Middle frontal gyrus (tissue), 1 donor: Measurements from ENCODE around the gene EXOC2.

Experiments used
- DNase-seq: peaks from one replicate; pipeline ENCODE4 v3.0.0-alpha.2; 2015; ENCODE audit warnings: low spot score; ENCODE audit errors: extremely low spot score

EXOC2 gene

GRCh38 chr6:474453-475185, 218.3 kb downstream of the EXOC2 start:
- no peak for DNase-seq

GRCh38 chr6:473768-474452, 219.0 kb downstream of the EXOC2 start:
- DNase-seq = no peak

- no peak for DNase-seq
These were observed 219.6 kb downstream of the EXOC2 start for GRCh38 chr6:473356-473755.

DNA sequence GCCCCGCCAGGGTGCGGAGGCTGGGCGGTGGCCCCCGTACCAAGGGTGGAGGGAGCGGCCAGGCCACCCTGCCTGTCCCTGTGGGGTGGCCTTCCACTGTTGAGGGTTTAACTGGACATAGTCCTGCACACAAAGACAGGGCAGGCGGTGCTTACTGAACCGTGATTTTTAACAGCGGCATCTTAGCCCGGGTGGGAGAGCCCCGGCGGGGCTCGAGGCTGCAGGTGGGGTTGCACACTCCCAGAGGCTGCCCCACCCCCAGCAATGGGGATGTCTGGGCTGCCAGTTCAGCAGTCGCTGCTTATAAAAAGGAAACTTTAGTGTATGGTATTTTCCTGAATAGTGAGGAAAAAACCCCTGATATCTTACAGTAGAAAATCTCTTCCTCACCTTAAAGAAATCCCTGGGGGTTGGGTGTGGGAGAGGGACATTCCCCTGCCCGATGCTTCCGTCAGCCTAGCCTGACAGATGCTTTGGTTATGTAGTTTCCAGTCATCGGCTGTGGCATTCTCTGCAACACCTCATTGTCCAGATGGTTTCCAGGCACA, 222.0 kb downstream of the EXOC2 start:
- DNase-seq = no peak

GRCh38 chr6:470051-470900, 222.7 kb downstream of the EXOC2 start:
- DNase-seq = no peak

DNA sequence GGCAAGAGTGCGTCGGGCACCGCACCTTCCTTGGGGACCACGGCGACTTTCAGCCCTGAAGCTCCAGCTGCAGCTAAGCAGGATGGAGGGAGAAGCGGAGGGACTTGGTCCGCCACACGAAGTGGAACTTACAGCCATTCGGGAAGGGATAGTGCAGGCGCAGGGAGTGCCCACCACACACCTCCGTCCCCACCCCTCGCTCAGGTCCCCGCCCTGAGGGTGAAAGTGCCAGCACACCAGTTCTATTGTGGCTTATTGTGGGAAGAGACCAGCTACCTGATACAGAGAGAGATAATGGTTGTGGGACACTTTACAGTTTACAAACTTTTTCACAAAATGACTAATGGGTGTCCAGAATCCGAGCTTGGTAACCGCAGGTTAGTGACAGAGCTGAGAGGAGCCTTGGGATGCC, 225.3 kb downstream of the EXOC2 start:
- DNase-seq = no peak

- no peak for DNase-seq
These were observed 225.8 kb downstream of the EXOC2 start for GRCh38 chr6:467111-467510.

DNA sequence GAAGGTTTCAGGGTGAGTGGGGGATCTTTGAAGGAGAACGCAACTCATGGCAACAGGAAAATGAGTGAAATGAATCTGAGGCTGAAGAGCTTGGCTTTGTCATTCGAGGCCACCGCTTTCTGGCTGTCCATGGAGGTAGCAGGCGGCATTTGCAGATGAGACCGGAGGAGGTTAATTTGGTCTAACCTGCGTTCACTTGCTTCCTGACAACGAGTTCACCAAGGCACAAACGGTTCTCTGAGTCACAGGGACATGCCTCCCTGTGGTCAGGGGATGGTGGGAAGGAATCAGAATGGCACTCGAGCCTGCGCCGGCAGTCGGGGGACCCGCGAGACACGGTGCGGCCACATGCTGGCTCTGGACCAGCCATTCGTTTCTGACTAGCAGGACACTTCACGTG, 226.4 kb downstream of the EXOC2 start:
- DNase-seq = no peak

DNA sequence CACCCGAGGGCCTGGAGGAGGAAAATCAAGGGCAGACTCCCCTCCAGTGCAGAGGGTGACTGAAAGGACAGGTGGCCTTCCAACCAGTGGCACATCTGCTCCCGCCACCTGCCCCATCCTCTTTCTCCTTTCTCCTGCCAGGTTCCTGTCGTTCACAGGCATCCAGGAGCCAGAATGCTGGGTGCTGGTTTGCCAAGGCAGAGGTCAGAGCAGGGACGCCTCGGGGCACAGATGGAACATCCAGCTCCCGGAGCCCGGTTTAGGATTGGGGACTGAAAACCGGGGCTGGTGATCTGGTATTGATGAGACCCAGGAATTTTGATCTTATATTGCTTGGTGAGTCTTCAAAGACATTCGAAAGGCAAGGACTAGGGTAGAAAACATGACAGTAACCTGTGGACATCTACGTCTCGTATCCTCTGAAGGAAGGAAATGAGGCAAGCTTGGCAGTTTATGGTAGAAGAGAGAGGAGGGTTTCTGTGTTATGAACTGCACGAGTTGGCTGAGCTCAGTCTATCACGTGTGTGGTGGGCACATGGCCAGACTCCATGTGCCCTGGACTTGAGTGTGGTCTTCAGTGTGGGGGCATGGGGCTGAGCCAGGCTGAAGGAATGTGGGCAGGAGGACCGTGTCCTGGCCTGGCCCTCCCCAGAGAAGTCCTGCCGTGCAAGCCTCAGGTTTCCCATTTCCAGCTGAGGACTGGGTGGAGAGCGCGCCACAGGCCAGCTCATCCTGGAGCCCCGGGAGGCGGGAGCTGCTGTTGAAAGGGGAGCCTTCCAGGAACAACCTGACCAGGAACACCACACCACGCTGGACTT, 227.2 kb downstream of the EXOC2 start:
- DNase-seq = no peak

- DNase-seq = no peak
These were observed 236.1 kb downstream of the EXOC2 start for GRCh38 chr6:456887-457286.

DNA sequence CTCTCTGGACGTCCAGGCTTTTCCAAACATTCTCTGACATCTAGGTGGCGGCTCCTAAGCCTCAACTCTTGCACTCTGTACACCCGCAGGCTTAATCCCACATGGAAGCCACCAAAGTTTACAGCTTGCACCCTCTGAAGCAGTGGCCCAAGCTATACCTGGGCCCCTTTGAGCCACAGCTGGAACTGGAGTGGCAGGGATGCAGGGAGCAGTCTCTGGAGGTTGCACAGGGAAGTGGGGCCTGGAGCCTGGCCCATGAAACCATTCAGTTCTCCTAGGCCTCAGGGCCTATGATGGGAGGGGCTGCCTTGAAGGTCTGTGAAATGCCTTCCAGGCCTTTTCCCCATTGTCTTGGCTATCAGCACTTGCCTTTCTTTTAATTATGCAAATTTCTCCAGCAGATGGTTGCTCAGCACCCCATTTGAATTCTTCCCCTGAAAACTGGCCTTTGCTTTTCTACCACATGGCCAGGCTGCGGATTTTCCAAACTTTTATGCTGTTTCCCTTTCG, 236.5 kb downstream of the EXOC2 start:
- DNase-seq = no peak

DNA sequence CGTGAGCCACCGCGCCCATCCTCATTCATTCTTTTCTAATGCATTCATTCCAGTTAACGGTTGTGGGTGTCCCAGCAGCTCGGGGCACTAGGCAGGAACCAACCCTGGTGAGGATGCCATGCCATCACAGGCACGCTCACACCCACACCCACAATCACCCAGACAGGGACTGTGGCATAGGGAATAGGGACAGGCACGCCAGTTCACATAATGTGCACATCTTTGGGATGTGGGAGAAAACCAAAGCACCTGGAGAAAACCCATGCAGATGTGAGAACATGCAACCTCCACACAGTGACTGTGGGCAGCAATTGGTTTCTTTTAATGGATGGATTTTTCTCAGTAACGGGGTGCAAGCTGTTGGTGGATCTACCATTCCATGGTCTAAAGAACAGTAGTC, 237.1 kb downstream of the EXOC2 start:
- DNase-seq = no peak

GRCh38 chr6:455006-455585, 237.8 kb downstream of the EXOC2 start:
- DNase-seq = no peak

- DNase-seq = no peak
These were observed 238.6 kb downstream of the EXOC2 start for GRCh38 chr6:454148-454991.

DNA sequence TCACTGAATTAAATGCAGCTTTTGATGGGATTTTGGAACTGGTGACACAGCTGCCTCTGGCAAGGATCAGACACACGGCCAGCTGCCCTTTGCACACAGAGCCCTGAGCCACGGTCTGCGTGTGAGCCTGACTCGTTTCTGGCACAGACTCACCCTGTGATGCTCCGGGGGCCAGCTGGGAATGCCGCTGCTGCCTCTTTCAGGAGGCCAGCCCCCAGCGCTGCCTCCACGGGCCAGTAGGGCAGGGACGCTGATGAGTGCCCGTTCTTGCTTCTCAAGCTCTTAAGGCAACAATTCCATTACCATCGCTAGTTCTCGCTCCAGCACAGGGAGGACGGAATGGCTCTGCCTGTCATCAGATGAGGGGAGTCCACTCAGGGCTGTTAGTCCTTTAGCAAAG, 239.8 kb downstream of the EXOC2 start:
- peak; percentile 34 for DNase-seq

- no peak for DNase-seq
These were observed 240.5 kb downstream of the EXOC2 start for GRCh38 chr6:452301-453067.

DNA sequence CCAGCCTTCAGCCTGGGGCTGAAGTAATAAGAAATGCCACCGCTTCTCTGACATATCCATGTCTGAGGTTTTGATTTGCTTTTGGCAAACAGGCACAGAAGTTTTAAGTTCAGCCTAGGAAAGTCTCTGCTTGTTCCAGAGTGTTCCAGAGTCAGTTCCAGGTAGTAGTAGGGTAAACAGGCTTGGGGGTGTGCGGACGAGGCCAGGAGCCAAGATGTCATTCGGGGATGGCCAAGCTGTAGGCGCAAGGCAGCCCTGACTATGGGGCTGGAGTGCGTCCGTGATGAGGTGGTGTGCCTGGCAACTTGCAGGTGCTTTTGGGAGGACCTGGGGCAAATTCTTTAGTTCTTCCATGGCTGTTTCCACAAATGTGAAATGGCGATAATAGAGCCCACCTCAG, 241.1 kb downstream of the EXOC2 start:
- DNase-seq = no peak

- no peak for DNase-seq
These were observed 241.6 kb downstream of the EXOC2 start for GRCh38 chr6:451336-451735.
